Peyer's patch (tissue), 4 donors: ENCODE data around the gene CACNA2D4. TPM values are rescaled to one million over a fixed set of nuclear protein-coding genes. Genes with fewer than 3 reads are reported as not detected.

ENCODE experiments used
- DNase-seq, 3 donors: peaks; one replicate each; pipeline ENCODE4 v3.0.0-alpha.2; 2017 to 2019
- H3K27ac ChIP-seq, 4 donors: fragments of 200-600 bp; sonication (generic); one replicate each; pipeline ENCODE4 v1.5.1; 2016 to 2019
- H3K27me3 ChIP-seq, 2 donors: fragments of 200-600 bp; sonication (generic); one replicate each; pipeline ENCODE4 v1.5.1; 2019
- H3K36me3 ChIP-seq, 3 donors: fragments of 200-600 bp; sonication (generic); one replicate each; pipeline ENCODE4 v1.5.1; 2016 to 2019
- H3K4me1 ChIP-seq, 4 donors: fragments of 200-600 bp; sonication (generic); one replicate each; pipeline ENCODE4 v1.5.1; 2016 to 2019
- H3K4me3 ChIP-seq, 4 donors: fragments of 200-600 bp; sonication (generic); 1 replicate in 3 of 4; 2 replicates in 1 of 4; pipeline ENCODE4 v1.5.1; 2016 to 2019; ENCODE audit warnings: mild to moderate bottlenecking in 1 of 4
- H3K9me3 ChIP-seq, 4 donors: fragments of 200-600 bp; sonication (generic); one replicate each; pipeline ENCODE4 v1.5.1; 2016 to 2019; ENCODE audit warnings: mild to moderate bottlenecking in 1 of 4
- POLR2A ChIP-seq, 2 donors: fragments of 450-650 bp; IDR thresholded peaks; one replicate each; pipeline ENCODE4 v1.5.1; 2017; ENCODE audit warnings: antibody characterized with exemption in 2 of 2, mild to moderate bottlenecking in 2 of 2, moderate library complexity in 2 of 2
- total RNA-seq, 4 donors: library from RNA; depleted of rRNA; stranded (reverse); fragments of >200 nt; gene quantifications; one replicate each; pipeline ENCODE4 v1.1.0, GENCODE V29; 2016
- TF ChIP-seq, protein P1 (sequence below), 6 experiments: fragments of 450-650 bp in 4 of 6; fragments of 200-600 bp in 2 of 6; sonication (generic) in 1 of 6; IDR thresholded peaks; one replicate each; pipeline ENCODE4 v1.5.1; 2017 to 2019; ENCODE audit warnings: antibody characterized with exemption in 6 of 6, mild to moderate bottlenecking in 3 of 6, moderate library complexity in 1 of 6

Gene CACNA2D4
- total RNA-seq, 4 donors from 2014 or later: 9.5 to 19.3 (median 12.3) TPM

GRCh38 chr12:1870086-1870485 is 48.4 kb downstream of the CACNA2D4 start:
- Histone ChIP-seq H3K9me3 (no peaks in the 10 kb centered on the region), H3K36me3 (no peaks in the 10 kb centered on the region), H3K27ac (no peak overlapping the region), H3K4me3 (no peak overlapping the region), H3K4me1 (no peaks in the 10 kb centered on the region), H3K27me3 (no peaks in the 10 kb centered on the region)
- no peak for DNase-seq
- no peak for TF ChIP-seq POLR2A (IDR thresholded peaks at IDR 0.05)
- TF ChIP-seq, protein P1, sequence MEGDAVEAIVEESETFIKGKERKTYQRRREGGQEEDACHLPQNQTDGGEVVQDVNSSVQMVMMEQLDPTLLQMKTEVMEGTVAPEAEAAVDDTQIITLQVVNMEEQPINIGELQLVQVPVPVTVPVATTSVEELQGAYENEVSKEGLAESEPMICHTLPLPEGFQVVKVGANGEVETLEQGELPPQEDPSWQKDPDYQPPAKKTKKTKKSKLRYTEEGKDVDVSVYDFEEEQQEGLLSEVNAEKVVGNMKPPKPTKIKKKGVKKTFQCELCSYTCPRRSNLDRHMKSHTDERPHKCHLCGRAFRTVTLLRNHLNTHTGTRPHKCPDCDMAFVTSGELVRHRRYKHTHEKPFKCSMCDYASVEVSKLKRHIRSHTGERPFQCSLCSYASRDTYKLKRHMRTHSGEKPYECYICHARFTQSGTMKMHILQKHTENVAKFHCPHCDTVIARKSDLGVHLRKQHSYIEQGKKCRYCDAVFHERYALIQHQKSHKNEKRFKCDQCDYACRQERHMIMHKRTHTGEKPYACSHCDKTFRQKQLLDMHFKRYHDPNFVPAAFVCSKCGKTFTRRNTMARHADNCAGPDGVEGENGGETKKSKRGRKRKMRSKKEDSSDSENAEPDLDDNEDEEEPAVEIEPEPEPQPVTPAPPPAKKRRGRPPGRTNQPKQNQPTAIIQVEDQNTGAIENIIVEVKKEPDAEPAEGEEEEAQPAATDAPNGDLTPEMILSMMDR (IDR thresholded peaks at IDR 0.05): no peak

- no peak for TF ChIP-seq POLR2A (IDR thresholded peaks at IDR 0.05)
- TF ChIP-seq, protein P1 (IDR thresholded peaks at IDR 0.05): no peak
- H3K36me3 ChIP-seq: no peaks in the 10 kb centered on the region
- no peak overlapping the region for H3K27ac ChIP-seq
- no peaks in the 10 kb centered on the region for H3K4me1 ChIP-seq
- no peaks in the 10 kb centered on the region for H3K9me3 ChIP-seq
- no peaks in the 10 kb centered on the region for H3K27me3 ChIP-seq
- DNase-seq: no peak
- no peak overlapping the region for H3K4me3 ChIP-seq
These were observed 49.3 kb downstream of the CACNA2D4 start for GRCh38 chr12:1869145-1869544.

DNA sequence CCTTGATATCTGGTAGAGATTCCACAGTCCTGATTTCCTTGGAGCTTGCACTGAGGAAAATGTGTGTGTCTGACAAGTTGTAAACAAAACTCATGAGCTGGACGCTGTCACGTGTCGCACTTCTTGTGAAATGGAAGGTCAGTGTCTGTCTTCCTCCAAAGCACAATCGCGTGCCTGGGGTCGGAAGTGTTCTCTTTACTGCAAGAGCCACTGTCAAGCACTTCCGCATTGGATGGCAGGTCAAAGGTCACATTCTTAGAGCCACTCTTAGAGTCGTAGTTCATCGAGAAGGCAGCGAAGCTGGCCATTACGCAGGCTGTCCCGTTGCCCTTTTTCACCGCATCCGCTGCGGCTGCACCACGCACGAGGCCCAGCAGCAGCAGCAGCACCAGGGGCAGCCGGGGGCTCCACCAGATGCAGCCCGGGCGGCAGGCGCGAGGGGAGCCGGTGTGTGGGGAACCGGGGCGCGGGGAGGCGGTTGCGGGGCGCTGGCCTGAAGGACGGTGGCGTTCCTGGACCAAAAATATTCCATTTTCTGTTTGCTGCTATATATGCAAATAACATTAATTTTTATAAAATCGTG is 53.1 kb downstream of the CACNA2D4 start:
- DNase-seq: no peak
- no peaks in the 10 kb centered on the region for H3K27me3 ChIP-seq
- no peak overlapping the region for H3K27ac ChIP-seq
- TF ChIP-seq, protein P1 (IDR thresholded peaks at IDR 0.05): no peak
- no peak for TF ChIP-seq POLR2A (IDR thresholded peaks at IDR 0.05)
- no peaks in the 10 kb centered on the region for H3K9me3 ChIP-seq
- H3K36me3 ChIP-seq: no peaks in the 10 kb centered on the region
- no peak overlapping the region for H3K4me3 ChIP-seq
- no peaks in the 10 kb centered on the region for H3K4me1 ChIP-seq

DNA sequence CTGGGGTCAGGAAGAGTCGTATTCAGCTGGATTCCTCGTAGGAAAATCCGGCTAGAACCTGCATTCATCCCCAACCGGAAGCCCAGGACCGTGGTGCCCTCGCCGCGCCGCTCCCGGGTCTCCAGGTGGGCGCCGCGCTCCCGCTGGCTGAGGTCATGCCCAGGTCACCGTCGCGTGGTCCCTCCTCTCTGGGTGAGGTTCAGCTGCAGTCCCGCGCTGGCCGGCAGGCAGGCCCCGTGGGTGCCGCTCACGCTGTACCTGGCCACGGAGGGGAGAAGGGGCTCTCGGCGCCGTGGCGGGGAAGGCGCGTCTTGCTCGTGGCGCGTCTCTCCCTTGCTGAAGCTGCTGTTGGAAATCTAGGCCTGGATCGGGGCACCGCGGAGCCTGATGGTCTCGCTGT is 53.6 kb downstream of the CACNA2D4 start:
- TF ChIP-seq, protein P1 (IDR thresholded peaks at IDR 0.05): no peak
- TF ChIP-seq POLR2A (IDR thresholded peaks at IDR 0.05): no peak
- Histone ChIP-seq H3K4me3 (no peak overlapping the region), H3K4me1 (no peaks in the 10 kb centered on the region), H3K36me3 (no peaks in the 10 kb centered on the region), H3K27ac (no peak overlapping the region), H3K9me3 (no peaks in the 10 kb centered on the region), H3K27me3 (no peaks in the 10 kb centered on the region)
- no peak for DNase-seq

DNA sequence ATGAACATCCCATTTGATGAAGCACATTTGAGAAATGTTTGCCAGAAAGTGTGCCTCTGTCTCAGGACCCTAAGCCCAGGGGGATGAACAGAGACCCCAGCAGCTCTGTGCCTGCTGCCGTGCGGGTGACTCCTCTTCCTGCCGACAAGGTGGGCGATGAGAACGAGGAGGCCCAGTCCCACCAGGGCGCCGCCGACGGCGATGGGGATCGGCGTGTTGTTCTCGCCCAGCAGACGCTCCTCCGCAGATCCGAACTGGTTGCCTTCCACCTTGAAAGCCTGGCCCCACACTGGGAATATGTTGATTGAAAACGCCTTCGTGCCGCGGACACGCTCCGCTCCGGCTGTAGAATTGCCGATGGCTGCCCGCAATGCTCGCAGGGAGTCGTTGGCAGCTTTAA is 54.0 kb downstream of the CACNA2D4 start:
- TF ChIP-seq, protein P1 (IDR thresholded peaks at IDR 0.05): no peak
- TF ChIP-seq POLR2A (IDR thresholded peaks at IDR 0.05): no peak
- H3K27ac ChIP-seq: no peak overlapping the region
- H3K9me3 ChIP-seq: no peaks in the 10 kb centered on the region
- DNase-seq: no peak
- no peak overlapping the region for H3K4me3 ChIP-seq
- H3K36me3 ChIP-seq: no peaks in the 10 kb centered on the region
- no peaks in the 10 kb centered on the region for H3K4me1 ChIP-seq
- no peaks in the 10 kb centered on the region for H3K27me3 ChIP-seq

DNA sequence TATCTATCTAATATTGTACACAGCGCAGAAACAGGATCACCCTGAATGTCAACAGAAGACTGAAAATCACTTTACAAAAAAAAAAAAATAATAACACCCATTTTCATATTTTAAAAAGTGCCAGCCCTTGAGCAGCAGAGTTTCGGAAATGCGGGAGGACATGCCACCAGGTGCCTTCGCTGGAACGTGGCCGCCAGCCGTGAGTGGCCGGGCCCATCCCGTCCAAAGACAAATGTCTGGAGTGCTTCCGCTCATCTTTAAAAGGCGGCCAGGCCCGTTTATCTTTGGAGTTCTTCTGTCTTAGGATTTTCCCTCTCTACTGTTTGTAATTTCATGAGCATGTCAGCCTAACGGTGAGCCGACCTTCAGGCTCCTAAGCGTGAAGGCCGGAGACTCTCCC is 54.6 kb downstream of the CACNA2D4 start:
- H3K27me3 ChIP-seq: no peaks in the 10 kb centered on the region
- TF ChIP-seq POLR2A (IDR thresholded peaks at IDR 0.05): no peak
- TF ChIP-seq, protein P1 (IDR thresholded peaks at IDR 0.05): no peak
- no peaks in the 10 kb centered on the region for H3K9me3 ChIP-seq
- DNase-seq: no peak
- H3K4me1 ChIP-seq: no peaks in the 10 kb centered on the region
- no peaks in the 10 kb centered on the region for H3K36me3 ChIP-seq
- no peak overlapping the region for H3K4me3 ChIP-seq
- no peak overlapping the region for H3K27ac ChIP-seq
